ENCODE measurements around the gene CRISPLD2.

CRISPLD2 gene

GRCh38 chr16:84889066-84889465 lies 69.3 kb downstream of the CRISPLD2 start:
- DNase-seq = no peak

- no peak for DNase-seq
Measured at GRCh38 chr16:84890427-84890826, 70.6 kb downstream of the CRISPLD2 start.

- DNase-seq = no peak
Measured at GRCh38 chr16:84891149-84891795, 71.5 kb downstream of the CRISPLD2 start.

- no peak for DNase-seq
Measured at GRCh38 chr16:84892097-84892496, 72.3 kb downstream of the CRISPLD2 start.

- no peak for DNase-seq
Measured at GRCh38 chr16:84893467-84893848, 73.7 kb downstream of the CRISPLD2 start.

GRCh38 chr16:84893849-84894599 lies 74.2 kb downstream of the CRISPLD2 start:
- DNase-seq = no peak

- no peak for DNase-seq
Measured at GRCh38 chr16:84895016-84895415, 75.2 kb downstream of the CRISPLD2 start.

GRCh38 chr16:84896847-84897246 lies 77.1 kb downstream of the CRISPLD2 start:
- no peak for DNase-seq

GRCh38 chr16:84897911-84898377 lies 78.2 kb downstream of the CRISPLD2 start:
- DNase-seq = no peak

GRCh38 chr16:84898447-84898846 lies 78.7 kb downstream of the CRISPLD2 start:
- no peak for DNase-seq

- DNase-seq = no peak
Measured at GRCh38 chr16:84899414-84899813, 79.6 kb downstream of the CRISPLD2 start.

- DNase-seq = no peak
Measured at GRCh38 chr16:84905965-84906460, 86.2 kb downstream of the CRISPLD2 start.

GRCh38 chr16:84907051-84907450 lies 87.3 kb downstream of the CRISPLD2 start:
- DNase-seq = no peak

GRCh38 chr16:84907575-84907974 lies 87.8 kb downstream of the CRISPLD2 start:
- no peak for DNase-seq

GRCh38 chr16:84909476-84910085 lies 89.8 kb downstream of the CRISPLD2 start:
- no peak for DNase-seq

- DNase-seq = no peak
Measured at GRCh38 chr16:84911486-84912216, 91.9 kb downstream of the CRISPLD2 start.

GRCh38 chr16:84913315-84913714 lies 93.5 kb downstream of the CRISPLD2 start:
- no peak for DNase-seq

- DNase-seq = no peak
Measured at GRCh38 chr16:84914273-84914672, 94.5 kb downstream of the CRISPLD2 start.

- no peak for DNase-seq
Measured at GRCh38 chr16:84916178-84916577, 96.4 kb downstream of the CRISPLD2 start.

GRCh38 chr16:84916850-84917249 lies 97.1 kb downstream of the CRISPLD2 start:
- DNase-seq = no peak

GRCh38 chr16:84917492-84917891 lies 97.7 kb downstream of the CRISPLD2 start:
- DNase-seq = no peak

GRCh38 chr16:84918006-84918909 lies 98.5 kb downstream of the CRISPLD2 start:
- no peak for DNase-seq

Data from stimulated activated naive CD4-positive, alpha-beta T cell treated with Interleukin-2 at 50 U/mL for 16 hours (primary cell).